Testis (tissue), 3 donors: ENCODE measurements around the gene MEF2A. TPM values are rescaled to one million over a fixed set of nuclear protein-coding genes. Genes with fewer than 3 reads are reported as not detected.

Source experiments
- DNase-seq: peaks from one replicate; pipeline ENCODE4 v3.0.0-alpha.2; 2019
- H3K27ac ChIP-seq, 2 donors: fragments of 200-600 bp; sonication (generic); one replicate each; pipeline ENCODE4 v1.5.1; 2019
- H3K27me3 ChIP-seq: fragments of 200-600 bp; sonication (generic); one replicate; pipeline ENCODE4 v1.5.1; 2019
- H3K36me3 ChIP-seq: fragments of 200-600 bp; sonication (generic); one replicate; pipeline ENCODE4 v1.5.1; 2017; ENCODE audit warnings: low read depth; ENCODE audit errors: missing control alignments
- H3K4me1 ChIP-seq: fragments of 200-600 bp; sonication (generic); one replicate; pipeline ENCODE4 v1.5.1; 2019
- H3K4me3 ChIP-seq, 2 donors: fragments of 200-600 bp; sonication (generic); one replicate each; pipeline ENCODE4 v1.5.1; 2017 to 2019
- H3K9me3 ChIP-seq: fragments of 200-600 bp; sonication (generic); one replicate; pipeline ENCODE4 v1.5.1; 2017
- POLR2A ChIP-seq: fragments of 450-650 bp; IDR thresholded peaks from one replicate; pipeline ENCODE4 v1.6.1; 2017; ENCODE audit warnings: antibody characterized with exemption, mild to moderate bottlenecking, moderate library complexity
- WGBS, 2 donors: methylation state at CpG; one replicate each; pipeline ENCODE4 v1.1.5; 2018; 5-methylcytosine and 5-hydroxymethylcytosine counted together
- intact Hi-C: fragments of 100-400 bp; cut with DNase I; formaldehyde crosslinking; loops from one replicate; pipeline ENCODE4 v1.15.1; 2023; ENCODE audit warnings: low total_unique reads
- polyA plus RNA-seq: library from polyadenylated mRNA; stranded (reverse); fragments of 350-450 nt; fragmentation: Illumina TruSeq; extraction: RNeasy Lipid Tissue Mini Kit (QIAGEN cat#74804); gene quantifications from one replicate; pipeline ENCODE4 v1.2.3, GENCODE V29; 2014; ENCODE audit warnings: low read depth, low replicate concordance; ENCODE audit not compliant: insufficient read depth
- total RNA-seq, 2 donors: library from RNA; depleted of rRNA; stranded (reverse); fragments of >200 nt; gene quantifications; one replicate each; pipeline ENCODE4 v1.2.3, GENCODE V29; 2016
- TF ChIP-seq, protein P1 (sequence below), 3 experiments: fragments of 450-650 bp in 2 of 3; fragments of 200-600 bp in 1 of 3; sonication (generic) in 1 of 3; IDR thresholded peaks; one replicate each; pipeline ENCODE4 v1.5.1; 2016 to 2019; ENCODE audit warnings: antibody characterized with exemption in 3 of 3, mild to moderate bottlenecking in 2 of 3, moderate library complexity in 1 of 3

The MEF2A gene
- total and polyA plus RNA-seq, 3 donors from 2014 or later: 33.7 to 68.9 (median 67.9) TPM

DNA sequence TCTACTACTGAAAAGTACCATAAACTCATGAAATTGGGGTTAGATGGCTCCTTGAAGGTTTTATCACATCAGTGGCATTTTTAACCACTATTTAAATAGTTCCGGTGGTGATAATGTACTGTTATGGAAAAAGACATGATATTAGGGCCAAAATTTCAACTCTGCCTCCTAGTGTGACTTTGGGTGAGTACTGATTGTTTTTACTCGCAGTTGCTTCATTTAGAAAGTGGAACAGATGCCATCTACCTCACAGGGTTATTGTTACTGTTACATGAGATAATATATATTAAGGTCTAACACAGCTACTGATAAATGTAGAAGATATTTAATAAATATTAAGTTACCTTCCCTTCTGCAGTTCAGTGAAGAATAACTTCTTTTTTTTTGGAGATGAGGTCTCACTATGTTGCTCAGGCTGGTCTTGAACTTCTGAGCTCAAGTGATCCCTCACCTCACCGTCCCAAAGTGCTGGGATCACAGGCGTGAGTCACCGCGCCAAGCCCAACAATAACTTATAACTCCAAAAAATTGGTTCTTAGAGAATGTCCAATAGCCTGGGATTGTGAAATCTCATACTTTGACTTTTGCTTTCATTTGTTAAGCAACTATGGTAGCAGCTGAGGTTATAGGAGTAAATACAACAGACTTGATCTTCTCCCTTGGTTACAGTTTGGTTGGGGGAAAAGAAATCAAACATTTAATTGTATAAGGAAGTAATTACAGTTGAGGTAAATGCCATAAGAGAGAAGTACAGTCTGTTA lies 48.3 kb downstream of the MEF2A start:
- TF ChIP-seq, protein P1, sequence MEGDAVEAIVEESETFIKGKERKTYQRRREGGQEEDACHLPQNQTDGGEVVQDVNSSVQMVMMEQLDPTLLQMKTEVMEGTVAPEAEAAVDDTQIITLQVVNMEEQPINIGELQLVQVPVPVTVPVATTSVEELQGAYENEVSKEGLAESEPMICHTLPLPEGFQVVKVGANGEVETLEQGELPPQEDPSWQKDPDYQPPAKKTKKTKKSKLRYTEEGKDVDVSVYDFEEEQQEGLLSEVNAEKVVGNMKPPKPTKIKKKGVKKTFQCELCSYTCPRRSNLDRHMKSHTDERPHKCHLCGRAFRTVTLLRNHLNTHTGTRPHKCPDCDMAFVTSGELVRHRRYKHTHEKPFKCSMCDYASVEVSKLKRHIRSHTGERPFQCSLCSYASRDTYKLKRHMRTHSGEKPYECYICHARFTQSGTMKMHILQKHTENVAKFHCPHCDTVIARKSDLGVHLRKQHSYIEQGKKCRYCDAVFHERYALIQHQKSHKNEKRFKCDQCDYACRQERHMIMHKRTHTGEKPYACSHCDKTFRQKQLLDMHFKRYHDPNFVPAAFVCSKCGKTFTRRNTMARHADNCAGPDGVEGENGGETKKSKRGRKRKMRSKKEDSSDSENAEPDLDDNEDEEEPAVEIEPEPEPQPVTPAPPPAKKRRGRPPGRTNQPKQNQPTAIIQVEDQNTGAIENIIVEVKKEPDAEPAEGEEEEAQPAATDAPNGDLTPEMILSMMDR (IDR thresholded peaks at IDR 0.05): no peak
- TF ChIP-seq POLR2A: no peak
- intact Hi-C loops: no loop called here
- Histone ChIP-seq H3K4me3 (no peak overlapping the region), H3K4me1 (no peaks in the 10 kb centered on the region), H3K9me3 (no peaks in the 10 kb centered on the region), H3K36me3 (no peaks in the 10 kb centered on the region), H3K27me3 (no peaks in the 10 kb centered on the region), H3K27ac (no peak overlapping the region)
- no peak for DNase-seq
- 82 to 87% methylated on average over 6 of the region's 6 CpGs for WGBS, 2 donors

DNA sequence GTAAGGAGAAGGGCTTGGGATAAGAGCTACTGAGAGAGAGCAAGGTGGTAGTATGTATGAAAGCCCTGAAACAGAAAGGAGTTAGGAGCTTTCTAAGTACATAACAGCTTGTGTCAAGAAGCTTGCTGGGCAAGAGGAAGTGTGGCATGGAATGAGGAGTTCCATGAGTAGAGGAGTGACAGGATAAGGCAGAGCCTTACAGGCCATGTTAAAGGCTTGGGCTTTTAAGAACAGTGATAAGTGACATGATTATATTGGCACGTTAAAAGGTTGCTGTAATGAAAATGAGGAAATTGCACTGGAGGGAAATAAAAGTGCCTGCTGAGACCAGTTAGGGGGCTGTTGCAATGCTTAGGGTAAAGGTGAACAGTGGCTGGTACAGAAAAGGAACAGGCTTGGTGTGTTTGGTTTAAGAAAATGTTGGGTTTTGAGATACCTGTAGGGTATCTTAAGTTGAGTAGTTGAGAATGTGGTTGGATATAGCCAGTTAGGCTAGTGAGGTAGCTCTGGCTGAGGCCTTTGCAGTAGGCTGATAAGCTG lies 49.0 kb downstream of the MEF2A start:
- no peak for DNase-seq
- H3K4me3 ChIP-seq: no peak overlapping the region
- WGBS, 2 donors: 36 to 56% methylated on average over 1 of the region's 1 CpG
- intact Hi-C loops: no loop called here
- H3K4me1 ChIP-seq: no peaks in the 10 kb centered on the region
- H3K9me3 ChIP-seq: no peaks in the 10 kb centered on the region
- H3K27me3 ChIP-seq: no peaks in the 10 kb centered on the region
- no peak for TF ChIP-seq POLR2A
- TF ChIP-seq, protein P1 (IDR thresholded peaks at IDR 0.05): no peak
- H3K27ac ChIP-seq: no peak overlapping the region
- no peaks in the 10 kb centered on the region for H3K36me3 ChIP-seq

DNA sequence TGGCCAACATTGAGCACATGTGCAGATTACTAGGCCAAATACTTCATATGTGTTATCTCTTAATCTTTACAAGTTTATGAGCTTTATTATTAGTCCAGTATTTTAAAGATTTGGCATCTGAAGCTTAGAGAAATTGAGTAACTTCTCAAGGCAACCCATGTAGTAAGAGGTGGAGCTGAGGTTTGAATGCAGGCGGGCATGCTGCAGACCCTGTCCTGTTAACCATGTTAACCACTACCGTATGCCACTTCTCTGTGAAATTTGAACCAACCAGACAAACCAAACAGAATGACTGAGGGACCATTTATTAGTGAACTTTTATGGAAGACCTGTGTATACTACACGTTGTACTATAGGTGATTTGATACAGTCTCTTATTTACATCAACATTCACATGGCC lies 49.7 kb downstream of the MEF2A start:
- no peaks in the 10 kb centered on the region for H3K36me3 ChIP-seq
- H3K27me3 ChIP-seq: no peaks in the 10 kb centered on the region
- no peaks in the 10 kb centered on the region for H3K9me3 ChIP-seq
- no peak for DNase-seq
- WGBS, 2 donors: 92 to 95% methylated on average over 3 of the region's 3 CpGs
- TF ChIP-seq POLR2A: no peak
- TF ChIP-seq, protein P1 (IDR thresholded peaks at IDR 0.05): no peak
- H3K4me1 ChIP-seq: no peaks in the 10 kb centered on the region
- H3K4me3 ChIP-seq: no peak overlapping the region
- no peak overlapping the region for H3K27ac ChIP-seq
- intact Hi-C loops: no loop called here

DNA sequence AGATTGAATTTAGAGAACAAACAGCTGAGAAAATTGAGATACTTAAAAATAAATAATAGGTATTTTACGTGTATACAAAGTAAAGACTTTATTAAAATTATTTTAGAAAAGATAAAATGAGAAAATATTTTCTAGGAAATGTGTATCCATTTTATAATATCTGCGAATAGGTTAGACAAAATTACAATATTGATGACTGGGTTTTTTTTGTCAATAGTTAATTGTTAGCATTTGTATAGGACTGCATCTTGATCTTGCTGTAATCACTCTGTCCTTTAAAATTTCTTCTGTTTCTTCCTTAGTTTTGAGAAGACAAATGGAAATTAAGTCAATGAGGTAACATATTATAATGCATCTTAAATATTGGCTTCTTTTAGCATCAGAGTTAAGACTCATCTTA lies 50.3 kb downstream of the MEF2A start:
- Histone ChIP-seq H3K36me3 (no peaks in the 10 kb centered on the region), H3K9me3 (no peaks in the 10 kb centered on the region), H3K27ac (no peak overlapping the region), H3K27me3 (no peaks in the 10 kb centered on the region), H3K4me3 (no peak overlapping the region), H3K4me1 (no peaks in the 10 kb centered on the region)
- WGBS, 2 donors: 92 to 94% methylated on average over 2 of the region's 2 CpGs
- no peak for DNase-seq
- TF ChIP-seq, protein P1 (IDR thresholded peaks at IDR 0.05): no peak
- TF ChIP-seq POLR2A: no peak
- intact Hi-C loops: no loop called here
